ENCODE results near the gene TRRAP.

TRRAP gene

GRCh38 chr7:98921608-98922372 is 43.5 kb downstream of the TRRAP start:
- no peaks in the 10 kb centered on the region for H3K36me3 ChIP-seq (ENCODE audit: control insufficient read depth, insufficient read depth, low read length)
- H3K9ac ChIP-seq = no peak overlapping the region
- H3K4me1 ChIP-seq = no peaks in the 10 kb centered on the region
- no peak overlapping the region for H3K4me2 ChIP-seq (ENCODE audit: low read length)
- no peaks in the 10 kb centered on the region for H3K27me3 ChIP-seq (ENCODE audit: control insufficient read depth, insufficient read depth, low read length)
- no peak overlapping the region for H2AFZ ChIP-seq
- no peak for TF ChIP-seq CTCF (IDR thresholded peaks at IDR 0.05)
- H3K27ac ChIP-seq = no peak overlapping the region
- peaks cover 29% of the 10 kb centered on the region for H3K79me2 ChIP-seq
- no peaks in the 10 kb centered on the region for H3K9me3 ChIP-seq (ENCODE audit: control insufficient read depth, low read length)
- H3K4me3 ChIP-seq (ENCODE audit: low read depth, low read length) = no peak overlapping the region

- Histone ChIP-seq H2AFZ (no peak overlapping the region), H3K36me3 (ENCODE audit: control insufficient read depth, insufficient read depth, low read length) (no peaks in the 10 kb centered on the region), H3K79me2 (peaks cover 29% of the 10 kb centered on the region), H3K4me2 (ENCODE audit: low read length) (no peak overlapping the region), H3K9ac (no peak overlapping the region), H3K27ac (no peak overlapping the region), H3K9me3 (ENCODE audit: control insufficient read depth, low read length) (no peaks in the 10 kb centered on the region), H3K27me3 (ENCODE audit: control insufficient read depth, insufficient read depth, low read length) (no peaks in the 10 kb centered on the region), H3K4me1 (no peaks in the 10 kb centered on the region), H3K4me3 (ENCODE audit: low read depth, low read length) (no peak overlapping the region)
- no peak for TF ChIP-seq CTCF (IDR thresholded peaks at IDR 0.05)
These were observed 44.3 kb downstream of the TRRAP start for GRCh38 chr7:98922392-98923187.

- Histone ChIP-seq H2AFZ (no peak overlapping the region), H3K27me3 (ENCODE audit: control insufficient read depth, insufficient read depth, low read length) (no peaks in the 10 kb centered on the region), H3K27ac (no peak overlapping the region), H3K4me2 (ENCODE audit: low read length) (no peak overlapping the region), H3K4me3 (ENCODE audit: low read depth, low read length) (no peak overlapping the region), H3K4me1 (no peaks in the 10 kb centered on the region), H3K79me2 (peaks cover 24% of the 10 kb centered on the region), H3K36me3 (ENCODE audit: control insufficient read depth, insufficient read depth, low read length) (no peaks in the 10 kb centered on the region), H3K9ac (no peak overlapping the region), H3K9me3 (ENCODE audit: control insufficient read depth, low read length) (no peaks in the 10 kb centered on the region)
- TF ChIP-seq CTCF (IDR thresholded peaks at IDR 0.05) = no peak
These were observed 45.2 kb downstream of the TRRAP start for GRCh38 chr7:98923512-98923911.

GRCh38 chr7:98927125-98927524 is 48.8 kb downstream of the TRRAP start:
- H3K4me1 ChIP-seq = no peaks in the 10 kb centered on the region
- H3K36me3 ChIP-seq (ENCODE audit: control insufficient read depth, insufficient read depth, low read length) = no peaks in the 10 kb centered on the region
- H3K9me3 ChIP-seq (ENCODE audit: control insufficient read depth, low read length) = no peaks in the 10 kb centered on the region
- no peaks in the 10 kb centered on the region for H3K27me3 ChIP-seq (ENCODE audit: control insufficient read depth, insufficient read depth, low read length)
- H3K4me3 ChIP-seq (ENCODE audit: low read depth, low read length) = no peak overlapping the region
- TF ChIP-seq CTCF (IDR thresholded peaks at IDR 0.05) = no peak
- H3K4me2 ChIP-seq (ENCODE audit: low read length) = no peak overlapping the region
- no peak overlapping the region for H3K27ac ChIP-seq
- no peak overlapping the region for H2AFZ ChIP-seq
- peaks cover 16% of the 10 kb centered on the region for H3K79me2 ChIP-seq
- no peak overlapping the region for H3K9ac ChIP-seq

Measured in parathyroid adenoma (tissue), 2 donors.